GM12873 (cell line): ENCODE data around the gene UFC1.

Experiments
- CTCF ChIP-seq: IDR thresholded peaks from 2 replicates; pipeline ENCODE4 v1.5.1; 2012; ENCODE audit warnings: low read depth, mild to moderate bottlenecking, moderate library complexity, low read length, control low read depth; ENCODE audit not compliant: insufficient read depth; ENCODE audit errors: missing control alignments

The UFC1 gene

GRCh38 chr1:161117759-161118581, 35.8 kb upstream of the UFC1 start, which contains the start of the genes NIT1 and PFDN2:
Gene NIT1 (plus strand): TSS chr1:161118105. CDS start chr1:161118177, 72 bp downstream.
Gene PFDN2 (minus strand): TSS chr1:161118037. CDS start chr1:161118026, 11 bp downstream.
- no peak for TF ChIP-seq CTCF

DNA sequence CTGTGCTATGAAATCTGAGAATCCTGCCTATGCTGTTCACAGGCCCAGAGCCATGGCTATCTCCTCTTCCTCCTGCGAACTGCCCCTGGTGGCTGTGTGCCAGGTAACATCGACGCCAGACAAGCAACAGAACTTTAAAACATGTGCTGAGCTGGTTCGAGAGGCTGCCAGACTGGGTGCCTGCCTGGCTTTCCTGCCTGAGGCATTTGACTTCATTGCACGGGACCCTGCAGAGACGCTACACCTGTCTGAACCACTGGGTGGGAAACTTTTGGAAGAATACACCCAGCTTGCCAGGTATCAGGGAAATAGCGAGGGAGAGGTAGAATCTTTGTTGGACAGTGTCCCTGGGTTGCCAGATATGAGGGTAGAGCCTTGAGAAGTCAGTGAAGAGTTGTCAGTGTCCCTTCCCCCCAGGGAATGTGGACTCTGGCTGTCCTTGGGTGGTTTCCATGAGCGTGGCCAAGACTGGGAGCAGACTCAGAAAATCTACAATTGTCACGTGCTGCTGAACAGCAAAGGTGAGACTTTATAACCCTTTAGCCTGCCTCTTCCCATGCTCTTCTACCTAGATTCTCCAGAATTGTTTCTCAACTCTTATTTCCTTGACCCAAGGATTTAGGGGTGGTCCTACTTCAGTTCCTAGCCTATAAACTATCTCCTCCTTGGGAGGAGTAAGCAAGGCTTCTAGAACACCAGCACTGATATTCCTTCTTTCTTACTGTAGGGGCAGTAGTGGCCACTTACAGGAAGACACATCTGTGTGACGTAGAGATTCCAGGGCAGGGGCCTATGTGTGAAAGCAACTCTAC, 34.5 kb upstream of the UFC1 start:
- TF ChIP-seq CTCF: peak; percentile 57

DNA sequence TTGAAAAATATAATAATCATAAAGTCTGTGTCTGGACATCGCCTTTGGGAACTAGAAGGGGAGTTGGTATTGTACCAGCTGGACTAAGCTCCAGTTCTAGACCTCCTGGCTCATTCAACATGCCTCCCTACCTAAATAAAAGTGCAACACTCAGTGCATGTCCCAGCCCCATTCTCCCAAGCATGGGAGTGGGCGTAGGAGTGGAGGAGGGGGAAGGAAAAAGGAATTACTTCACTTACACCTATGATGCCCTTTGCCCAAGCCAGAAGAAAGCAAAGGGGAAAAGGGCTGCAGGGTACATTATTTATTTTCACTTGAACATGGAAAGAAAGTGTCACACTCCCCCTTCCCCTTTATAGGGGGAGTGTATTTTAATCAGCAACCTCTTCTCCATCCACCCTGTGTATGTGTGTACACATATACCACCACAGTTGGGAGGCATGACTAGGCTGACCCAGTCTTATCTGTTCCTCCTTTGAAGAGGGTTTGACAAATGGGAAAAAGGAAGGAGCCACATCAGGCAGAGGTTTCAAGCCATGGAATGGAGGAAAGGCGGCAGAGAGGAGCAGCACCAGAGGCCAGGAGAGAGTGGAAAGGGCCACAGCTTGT, 32.6 kb upstream of the UFC1 start:
- no peak for TF ChIP-seq CTCF

DNA sequence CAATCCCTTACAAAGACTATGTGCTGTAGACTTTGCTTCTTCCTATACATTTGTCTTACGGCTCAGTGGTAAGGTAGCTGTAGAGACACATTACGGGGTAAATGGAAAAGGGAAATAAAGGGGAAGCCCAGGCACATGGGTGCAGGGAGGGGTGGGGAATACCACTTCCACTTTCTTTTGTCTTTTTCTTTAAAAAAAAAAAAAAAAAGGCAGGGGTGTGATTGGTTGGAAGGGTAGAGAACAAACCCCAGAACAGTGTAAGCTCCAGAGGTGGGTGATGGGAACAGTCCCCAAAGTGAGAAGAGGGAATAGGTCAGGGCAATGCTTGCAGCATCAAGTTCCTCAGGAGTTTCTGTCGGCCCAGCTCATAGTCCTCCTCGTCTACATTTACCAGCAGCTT, 31.9 kb upstream of the UFC1 start:
- no peak for TF ChIP-seq CTCF

- TF ChIP-seq CTCF: no peak
Measured at GRCh38 chr1:161122967-161123366, 30.8 kb upstream of the UFC1 start.

DNA sequence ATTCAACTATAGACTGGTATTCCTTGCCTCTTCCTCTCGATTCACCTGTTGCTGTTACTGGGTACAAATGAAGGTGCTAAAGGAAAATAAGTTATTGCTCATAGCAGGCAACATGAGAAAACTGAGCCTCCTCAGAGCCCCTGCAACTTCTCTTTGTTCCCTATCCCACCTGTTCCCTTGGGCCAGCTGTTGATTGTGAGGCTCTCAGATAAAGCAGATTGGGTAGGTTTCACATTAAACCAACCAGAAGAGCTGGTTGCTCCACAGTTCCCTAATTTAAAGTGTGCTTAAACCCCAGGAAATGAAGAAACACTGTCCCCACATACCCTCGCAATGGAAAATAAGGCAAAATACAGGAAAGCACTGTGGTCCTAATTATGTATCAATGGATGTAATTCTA, 26.1 kb upstream of the UFC1 start:
- no peak for TF ChIP-seq CTCF
